ENCODE measurements around the gene DGKI. TPM values are rescaled to one million over a fixed set of nuclear protein-coding genes. Genes with fewer than 3 reads are reported as not detected.

The DGKI gene
- total and polyA plus RNA-seq, 2 donors (not counting 1 experiment from before 2014, with no cell fraction given) = not detected

DNA sequence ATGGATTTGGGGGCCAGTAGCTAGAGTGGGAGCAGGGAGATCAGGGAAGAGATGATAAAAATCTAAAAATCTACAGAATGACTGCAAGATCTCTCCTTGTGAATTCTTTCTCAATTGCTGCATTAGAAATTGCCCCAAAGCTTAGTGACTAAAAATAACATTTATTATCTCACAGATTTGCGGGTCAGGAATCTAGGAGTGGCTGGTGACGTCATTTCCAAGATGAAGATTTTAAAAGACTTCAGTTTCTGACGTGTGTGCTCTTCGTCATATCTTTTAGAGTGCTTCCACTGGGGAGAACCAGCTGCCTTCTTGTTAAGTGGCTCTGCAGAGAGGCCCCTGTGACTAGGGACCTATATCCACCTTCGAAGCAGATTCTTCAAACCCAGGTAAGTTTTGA is 112.6 kb downstream of the DGKI start:
- intact Hi-C loops (cut with micrococcal nuclease) = no loop called here
- Mint-ChIP-seq H3K4me1 (no peaks in the 10 kb centered on the region), H3K27me3 (peaks cover 15% of the 10 kb centered on the region), H3K4me3 (no peak overlapping the region), H3K9me3 (ENCODE audit: insufficient read depth) (no peaks in the 10 kb centered on the region), H3K27ac (no peak overlapping the region)
- TF ChIP-seq, protein P1, sequence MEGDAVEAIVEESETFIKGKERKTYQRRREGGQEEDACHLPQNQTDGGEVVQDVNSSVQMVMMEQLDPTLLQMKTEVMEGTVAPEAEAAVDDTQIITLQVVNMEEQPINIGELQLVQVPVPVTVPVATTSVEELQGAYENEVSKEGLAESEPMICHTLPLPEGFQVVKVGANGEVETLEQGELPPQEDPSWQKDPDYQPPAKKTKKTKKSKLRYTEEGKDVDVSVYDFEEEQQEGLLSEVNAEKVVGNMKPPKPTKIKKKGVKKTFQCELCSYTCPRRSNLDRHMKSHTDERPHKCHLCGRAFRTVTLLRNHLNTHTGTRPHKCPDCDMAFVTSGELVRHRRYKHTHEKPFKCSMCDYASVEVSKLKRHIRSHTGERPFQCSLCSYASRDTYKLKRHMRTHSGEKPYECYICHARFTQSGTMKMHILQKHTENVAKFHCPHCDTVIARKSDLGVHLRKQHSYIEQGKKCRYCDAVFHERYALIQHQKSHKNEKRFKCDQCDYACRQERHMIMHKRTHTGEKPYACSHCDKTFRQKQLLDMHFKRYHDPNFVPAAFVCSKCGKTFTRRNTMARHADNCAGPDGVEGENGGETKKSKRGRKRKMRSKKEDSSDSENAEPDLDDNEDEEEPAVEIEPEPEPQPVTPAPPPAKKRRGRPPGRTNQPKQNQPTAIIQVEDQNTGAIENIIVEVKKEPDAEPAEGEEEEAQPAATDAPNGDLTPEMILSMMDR (IDR thresholded peaks at IDR 0.05) = no peak
- TF ChIP-seq EZH2 (IDR thresholded peaks at IDR 0.05; ENCODE audit: borderline replicate concordance, insufficient read depth, low read depth, low read length, poor library complexity, severe bottlenecking) = no peak
- ChIA-PET CTCF (no interaction called here), POLR2A (no interaction called here)
- WGBS (ENCODE audit: insufficient coverage) = 91% methylated on average over 5 of the region's 5 CpGs
- peaks cover 0 to 3% (median 1%) of the 10 kb centered on the region in 4 experiments for H3K27me3 ChIP-seq (replicated peaks in 1 of 4; ENCODE audit: control extremely low read depth in 1 of 4, control insufficient read depth in 3 of 4, insufficient read depth in 4 of 4, low read length in 3 of 4)
- H4K20me1 ChIP-seq (ENCODE audit: control insufficient read depth, insufficient read depth, low read length, poor library complexity, severe bottlenecking) = no peaks in the 10 kb centered on the region
- H3K36me3 ChIP-seq (replicated peaks in 1 of 2; ENCODE audit: control extremely low read depth in 1 of 2, control insufficient read depth in 1 of 2, extremely low read depth in 1 of 2, insufficient read depth in 2 of 2, low read length in 1 of 2) = no peaks in the 10 kb centered on the region
- no peaks in the 10 kb centered on the region for H3K4me1 ChIP-seq (ENCODE audit: control insufficient read depth in 2 of 2, insufficient read depth in 2 of 2, low read length in 2 of 2)
- no peak overlapping the region for H2AFZ ChIP-seq (ENCODE audit: insufficient read depth, low read depth, low read length, poor library complexity, severe bottlenecking)
- no peaks in the 10 kb centered on the region for H3K9me3 ChIP-seq (ENCODE audit: control extremely low read depth in 1 of 3, control insufficient read depth in 2 of 3, insufficient read depth in 1 of 3, low read length in 2 of 3)
- H3K4me3 ChIP-seq (ENCODE audit: control extremely low read depth in 1 of 5, extremely low read depth in 1 of 5, insufficient read depth in 1 of 5, low read depth in 2 of 5, low read length in 4 of 5) = no peak overlapping the region
- no peak overlapping the region for H3K4me2 ChIP-seq (replicated peaks; ENCODE audit: low read depth, low read length, poor library complexity, severe bottlenecking)
- no peaks in the 10 kb centered on the region for H3K79me2 ChIP-seq (ENCODE audit: control insufficient read depth, insufficient read depth, low read length)
- DNase-seq (no peak), ATAC-seq (ENCODE audit: low read depth) (no peak)
- H3K27ac ChIP-seq (ENCODE audit: low read length in 2 of 2) = no peak overlapping the region
- no peak overlapping the region for H3K9ac ChIP-seq (ENCODE audit: low read length)

DNA sequence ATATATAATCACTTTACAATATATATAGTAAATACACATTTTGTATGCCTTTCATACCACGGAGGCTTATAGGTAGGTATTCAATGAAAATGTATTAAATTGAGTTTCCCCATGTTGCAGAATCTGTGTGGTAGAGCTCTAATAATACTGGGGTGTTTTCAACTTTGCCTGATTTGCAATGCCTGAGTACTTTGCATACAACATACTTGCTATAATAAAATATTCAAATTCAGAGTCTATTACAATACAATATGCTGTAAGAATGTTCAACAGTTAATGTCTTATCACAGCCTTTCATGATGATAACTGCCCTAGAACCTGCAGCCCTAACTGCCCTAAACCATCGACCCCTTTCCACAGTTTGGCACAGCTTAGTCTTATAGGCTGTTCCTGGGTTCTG is 114.6 kb downstream of the DGKI start:
- no peak overlapping the region for H3K4me3 Mint-ChIP-seq
- TF ChIP-seq EZH2 (IDR thresholded peaks at IDR 0.05; ENCODE audit: borderline replicate concordance, insufficient read depth, low read depth, low read length, poor library complexity, severe bottlenecking) = no peak
- TF ChIP-seq, protein P1 (IDR thresholded peaks at IDR 0.05) = no peak
- DNase-seq = no peak
- WGBS (ENCODE audit: insufficient coverage) = no CpG with 5 or more reads among the region's 2 CpGs
- ChIA-PET POLR2A (no interaction called here), CTCF (interaction anchor here (0.7 kb wide), 1 partner anchor 49 kb away, joined by 5 read pairs; no protein-coding TSS in a partner anchor)
- Histone ChIP-seq H3K79me2 (ENCODE audit: control insufficient read depth, insufficient read depth, low read length) (no peaks in the 10 kb centered on the region), H3K4me2 (replicated peaks; ENCODE audit: low read depth, low read length, poor library complexity, severe bottlenecking) (no peak overlapping the region), H3K4me1 (ENCODE audit: control insufficient read depth in 2 of 2, insufficient read depth in 2 of 2, low read length in 2 of 2) (no peaks in the 10 kb centered on the region), H4K20me1 (ENCODE audit: control insufficient read depth, insufficient read depth, low read length, poor library complexity, severe bottlenecking) (no peaks in the 10 kb centered on the region), H3K27ac (ENCODE audit: low read length in 2 of 2) (no peak overlapping the region), H3K27me3 (replicated peaks in 1 of 4; ENCODE audit: control extremely low read depth in 1 of 4, control insufficient read depth in 3 of 4, insufficient read depth in 4 of 4, low read length in 3 of 4) (peaks cover 0 to 3% (median 1%) of the 10 kb centered on the region in 4 experiments), H3K9me3 (ENCODE audit: control extremely low read depth in 1 of 3, control insufficient read depth in 2 of 3, insufficient read depth in 1 of 3, low read length in 2 of 3) (no peaks in the 10 kb centered on the region), H3K36me3 (replicated peaks in 1 of 2; ENCODE audit: control extremely low read depth in 1 of 2, control insufficient read depth in 1 of 2, extremely low read depth in 1 of 2, insufficient read depth in 2 of 2, low read length in 1 of 2) (no peaks in the 10 kb centered on the region), H3K9ac (ENCODE audit: low read length) (no peak overlapping the region), H3K4me3 (ENCODE audit: control extremely low read depth in 1 of 5, extremely low read depth in 1 of 5, insufficient read depth in 1 of 5, low read depth in 2 of 5, low read length in 4 of 5) (no peak overlapping the region), H2AFZ (ENCODE audit: insufficient read depth, low read depth, low read length, poor library complexity, severe bottlenecking) (no peak overlapping the region)
- no peak for ATAC-seq (ENCODE audit: low read depth)
- intact Hi-C loops (cut with micrococcal nuclease) = no loop called here
- peaks cover 15% of the 10 kb centered on the region for H3K27me3 Mint-ChIP-seq
- H3K4me1 Mint-ChIP-seq = no peaks in the 10 kb centered on the region
- no peaks in the 10 kb centered on the region for H3K9me3 Mint-ChIP-seq (ENCODE audit: insufficient read depth)
- no peak overlapping the region for H3K27ac Mint-ChIP-seq

Data from B cell (primary cell).